ENCODE data around the gene SUSD3.
A peak's percentile ranks its signal among the peaks of the same experiment; 100 is the strongest.
"Not testable (repeated sequence)": the region's sequence is repeated elsewhere in the genome, so short reads cannot be mapped to it uniquely, and the experiment has no call there.

The SUSD3 gene

GRCh38 chr9:93092251-93092991, 33.9 kb downstream of the SUSD3 start:
- no peak for DNase-seq (ENCODE audit: low read depth)

DNA sequence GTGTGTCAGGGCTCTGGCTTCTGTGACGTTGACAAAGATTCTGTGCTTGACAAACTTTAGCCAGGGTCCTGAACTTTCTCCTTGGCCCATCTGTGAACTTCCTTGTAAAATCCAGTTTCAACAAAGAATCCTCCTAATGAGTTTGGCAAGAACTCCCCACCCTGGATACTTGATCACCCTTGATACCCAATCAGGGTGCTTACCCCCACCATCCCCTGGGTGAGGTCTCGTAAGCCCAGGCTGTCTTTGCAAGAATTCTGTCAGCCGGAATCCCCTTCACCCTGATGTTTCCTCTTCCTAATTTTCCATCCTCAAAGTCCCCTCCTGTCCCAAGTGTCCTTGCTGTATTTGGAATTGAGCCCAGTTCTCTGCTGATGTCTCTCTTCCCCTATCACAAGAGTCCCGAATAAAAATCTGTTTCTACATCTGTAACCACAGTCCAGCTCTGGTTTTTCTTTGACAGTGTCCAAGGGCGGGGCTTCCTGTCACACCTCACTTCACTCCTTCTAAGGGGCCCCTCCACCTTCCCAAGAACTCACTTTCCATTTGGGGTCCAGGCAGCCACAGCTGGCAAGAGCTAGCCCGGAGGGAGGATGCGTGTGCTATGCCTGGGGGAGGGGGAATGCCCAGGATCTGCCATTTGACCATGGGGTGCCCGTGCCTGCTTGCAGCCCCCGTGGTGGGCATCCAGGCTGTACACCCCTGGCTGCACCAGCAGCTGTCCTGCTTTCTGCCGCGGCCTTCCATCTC, 34.8 kb downstream of the SUSD3 start:
- no peak for DNase-seq (ENCODE audit: low read depth)

- DNase-seq (ENCODE audit: low read depth), result no peak
Measured at GRCh38 chr9:93093877-93094657, 35.6 kb downstream of the SUSD3 start.

GRCh38 chr9:93094658-93095204, 36.2 kb downstream of the SUSD3 start:
- DNase-seq (ENCODE audit: low read depth), result no peak

DNA sequence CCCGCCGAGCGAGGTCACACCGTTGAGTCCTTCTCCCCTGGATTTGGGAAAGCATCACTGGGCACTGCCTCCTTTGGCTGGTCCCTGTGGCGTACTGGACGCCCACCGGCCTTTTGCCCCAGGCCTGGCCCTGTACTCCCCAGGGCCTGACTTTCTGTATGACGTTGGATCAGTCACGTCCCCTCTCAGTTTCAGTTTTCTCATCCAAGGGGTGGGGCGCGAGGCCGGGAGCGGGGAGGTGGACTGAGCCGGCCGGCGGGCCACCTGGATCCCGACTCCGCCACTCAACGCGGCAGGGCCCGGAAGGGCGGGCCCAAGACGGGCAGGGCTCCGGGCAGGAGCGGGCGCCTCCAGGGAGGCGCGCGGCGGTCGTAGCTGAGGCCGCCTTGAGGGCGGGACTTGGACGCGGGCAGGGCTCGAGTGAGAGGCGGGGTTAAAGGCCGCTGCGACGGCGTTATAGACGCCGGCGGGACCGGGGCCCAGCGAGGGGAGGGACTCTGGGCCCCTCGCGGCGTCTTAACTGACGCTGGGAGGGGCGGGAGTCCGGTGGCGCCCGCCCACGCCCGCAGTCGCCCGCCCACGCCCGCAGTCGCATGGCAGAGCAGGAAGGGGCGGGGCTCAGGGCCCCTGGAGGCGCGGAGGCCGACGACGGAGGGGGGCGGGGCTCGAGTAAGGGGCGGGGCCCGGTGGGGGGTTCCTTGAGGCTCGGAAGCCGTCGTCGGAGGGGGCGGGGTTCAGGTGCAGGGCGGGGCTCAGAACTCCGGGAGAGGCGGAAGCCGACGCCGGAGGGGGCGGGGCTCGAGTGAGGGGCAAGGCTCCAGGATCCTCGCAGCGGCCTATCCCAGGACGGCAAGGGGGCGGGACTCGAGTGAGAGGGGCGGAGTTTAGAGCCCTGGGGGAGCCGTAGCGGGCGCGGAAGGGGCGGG, 37.0 kb downstream of the SUSD3 start:
- peak; percentile 98 for DNase-seq (ENCODE audit: low read depth)

GRCh38 chr9:93096131-93096802, 37.8 kb downstream of the SUSD3 start, which contains the start of gene CARD19:
Gene CARD19 (plus strand): TSS chr9:93096217. CDS start chr9:93096346, 129 bp downstream.
- peak; percentile 44 for DNase-seq (ENCODE audit: low read depth)

DNA sequence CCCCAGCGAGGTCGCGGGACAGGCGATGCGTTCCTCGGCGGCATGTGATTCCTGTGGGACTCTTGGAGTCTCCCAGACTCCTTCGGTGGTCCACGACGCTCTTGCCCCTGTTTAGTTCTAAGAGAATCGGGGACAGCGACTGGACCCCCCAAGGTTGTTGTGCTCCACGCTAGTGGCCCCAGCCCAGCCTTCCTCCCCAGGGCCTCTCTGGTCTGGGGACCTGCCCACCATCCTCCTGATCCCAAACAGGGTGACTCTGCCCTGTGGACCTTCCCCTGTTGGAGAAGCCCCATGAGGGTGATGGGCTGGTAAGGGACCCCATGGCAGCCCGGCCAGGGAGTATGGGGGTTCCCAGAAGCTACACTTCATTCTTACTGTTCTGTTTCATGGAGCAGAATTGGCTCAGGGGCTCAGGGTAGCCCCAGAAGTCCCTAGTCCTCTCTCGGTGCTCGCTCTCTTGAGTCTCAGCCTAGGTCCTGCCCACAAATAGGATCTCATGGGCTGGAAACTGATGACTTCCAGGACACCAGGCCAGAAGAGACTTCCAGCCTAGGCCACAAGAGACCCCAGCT, 38.4 kb downstream of the SUSD3 start:
- no peak for DNase-seq (ENCODE audit: low read depth)

- no peak for DNase-seq (ENCODE audit: low read depth)
Measured at GRCh38 chr9:93097511-93098201, 39.2 kb downstream of the SUSD3 start.

DNA sequence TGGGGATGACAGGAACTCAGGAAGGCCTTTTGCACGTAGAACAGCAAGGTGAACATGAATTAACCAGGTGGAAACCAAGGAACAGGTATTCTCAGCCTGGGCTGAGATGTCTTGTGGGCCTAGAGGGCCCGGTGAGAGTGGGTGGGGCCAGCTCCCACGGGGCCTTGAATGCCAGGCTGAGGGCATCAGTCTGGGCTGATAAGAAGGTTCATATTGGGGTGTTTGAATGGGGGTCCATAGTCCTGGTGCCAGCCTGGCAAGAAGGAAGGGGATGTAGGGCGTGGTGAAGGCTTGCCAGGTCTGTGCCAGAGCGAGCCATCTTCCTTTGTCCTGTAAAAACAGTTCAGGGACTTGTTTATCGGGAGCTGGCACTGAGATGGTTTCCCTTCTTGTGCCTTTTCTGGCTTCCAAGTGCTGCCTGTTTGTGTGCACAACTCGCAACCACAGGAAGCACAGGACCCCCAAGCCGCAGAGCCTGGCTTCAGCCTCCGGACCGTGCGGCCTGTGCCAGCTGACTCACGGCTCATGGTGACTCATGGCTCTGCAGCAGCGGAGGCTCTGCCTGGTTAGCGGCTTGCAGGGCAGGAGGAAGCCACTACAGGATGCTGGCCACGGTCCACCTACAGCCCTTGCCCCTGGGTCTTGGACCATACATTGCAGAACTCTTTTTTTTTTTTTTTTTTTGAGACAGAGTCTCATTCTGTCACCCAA, 39.9 kb downstream of the SUSD3 start:
- peak; percentile 100 for DNase-seq (ENCODE audit: low read depth)

GRCh38 chr9:93099551-93100275, 41.2 kb downstream of the SUSD3 start:
- peak; percentile 29 for DNase-seq (ENCODE audit: low read depth)

DNA sequence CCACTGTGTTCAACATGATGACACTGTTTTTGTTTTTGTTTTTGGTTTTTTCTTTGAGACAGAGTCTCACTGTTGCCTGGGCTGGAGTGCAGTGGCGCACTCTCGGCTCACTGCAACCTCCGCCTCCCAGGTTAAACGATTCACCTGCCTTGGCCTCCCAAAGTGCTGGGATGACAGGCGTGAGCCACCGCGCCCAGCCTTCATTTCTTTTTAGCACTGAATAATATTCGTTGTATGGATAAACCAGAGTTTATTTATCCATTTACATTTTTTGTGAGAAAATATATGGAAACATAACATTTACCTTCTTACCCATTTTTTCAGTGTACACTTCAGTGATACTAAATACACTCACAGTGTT, 41.8 kb downstream of the SUSD3 start:
- no peak for DNase-seq (ENCODE audit: low read depth)

DNA sequence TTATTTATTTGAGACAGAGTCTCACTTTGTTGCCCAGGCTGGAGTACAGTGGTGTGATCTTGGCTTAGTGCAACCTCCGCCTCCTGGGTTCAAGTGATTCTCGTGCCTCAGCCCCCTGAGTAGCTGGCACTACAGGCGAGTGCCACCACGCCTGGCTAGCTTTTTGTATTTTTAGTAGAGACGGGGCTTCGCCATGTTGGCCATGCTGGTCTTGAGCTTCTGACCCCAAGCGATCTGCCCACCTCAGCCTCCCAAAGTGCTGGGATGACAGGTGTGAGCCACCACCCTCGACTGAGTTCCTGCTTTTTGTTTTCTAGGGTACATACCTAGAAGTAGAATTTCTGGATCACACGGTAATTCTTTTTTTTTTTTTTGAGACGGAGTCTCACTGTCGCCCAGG, 42.6 kb downstream of the SUSD3 start:
- not testable (repeated sequence) for DNase-seq (ENCODE audit: low read depth)

DNA sequence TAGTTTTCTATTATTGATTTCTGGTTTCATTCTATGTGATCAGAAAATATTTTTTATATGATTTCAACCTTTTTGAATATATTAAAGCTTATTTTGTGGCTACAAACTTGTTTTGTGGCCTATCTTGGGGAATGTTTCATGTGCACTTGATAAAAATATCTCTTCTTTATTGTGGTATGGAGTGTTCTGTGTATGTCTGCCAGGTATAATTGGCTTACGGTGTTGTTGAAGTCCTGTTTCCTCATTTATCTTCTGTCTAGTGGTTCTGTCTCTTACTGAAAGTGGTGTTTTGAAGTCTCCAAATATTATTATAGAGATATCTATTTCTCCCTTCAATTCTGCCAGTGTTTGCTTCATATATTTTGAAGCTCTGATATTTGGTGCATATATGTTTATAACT, 47.1 kb downstream of the SUSD3 start:
- DNase-seq (ENCODE audit: low read depth), result no peak

GRCh38 chr9:93107151-93107824, 48.8 kb downstream of the SUSD3 start:
- DNase-seq (ENCODE audit: low read depth), result no peak

DNA sequence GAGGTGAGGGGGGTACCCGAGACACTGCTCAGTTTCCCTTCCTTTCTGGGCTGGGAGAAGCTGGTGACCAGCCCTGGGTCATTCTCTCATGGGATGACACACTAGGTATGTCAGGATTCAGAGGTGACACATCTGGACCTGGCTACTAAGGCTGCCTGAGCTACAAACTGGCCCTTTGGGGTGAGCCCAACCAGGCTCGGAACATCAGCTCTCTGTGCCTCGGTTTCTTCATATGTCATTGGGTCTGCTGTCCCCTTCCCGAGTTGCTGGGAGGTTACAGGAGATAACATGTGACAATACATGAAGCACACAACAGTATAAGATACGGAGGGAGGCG, 49.3 kb downstream of the SUSD3 start:
- no peak for DNase-seq (ENCODE audit: low read depth)

GRCh38 chr9:93108291-93109041, 50.0 kb downstream of the SUSD3 start:
- DNase-seq (ENCODE audit: low read depth), result no peak

DNA sequence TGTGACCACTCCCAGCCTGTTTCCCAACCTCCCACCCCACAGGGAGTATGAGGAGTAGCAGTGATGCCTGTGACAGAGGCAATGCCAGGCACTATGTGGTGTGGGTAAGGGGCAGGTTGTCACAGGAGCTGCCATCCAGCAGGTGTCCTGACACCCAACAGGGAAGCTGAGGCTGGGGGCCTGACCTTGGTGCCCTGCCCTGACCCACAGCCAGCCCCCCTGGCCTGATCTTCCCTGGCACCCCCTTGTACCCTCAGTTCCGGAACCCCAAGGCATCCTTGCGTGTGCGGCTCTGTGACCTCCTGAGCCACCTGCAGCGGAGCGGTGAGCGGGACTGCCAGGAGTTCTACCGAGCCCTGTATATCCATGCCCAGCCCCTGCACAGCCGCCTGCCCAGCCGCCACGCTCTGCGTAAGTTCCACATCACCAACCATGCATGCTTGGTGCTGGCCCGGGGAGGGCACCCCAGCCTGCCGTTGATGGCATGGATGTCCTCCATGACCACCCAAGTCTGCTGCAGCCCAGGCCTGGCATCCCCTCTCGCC, 51.9 kb downstream of the SUSD3 start:
- DNase-seq (ENCODE audit: low read depth), result no peak

Data from fibroblast of gingiva (primary cell).